Mesenteric fat pad (tissue), 1 donor: ENCODE data around the gene TRPM8. TPM values are rescaled to one million over a fixed set of nuclear protein-coding genes. Genes with fewer than 3 reads are reported as not detected.
"Not testable (repeated sequence)": the region's sequence is repeated elsewhere in the genome, so short reads cannot be mapped to it uniquely, and the experiment has no call there.

Source experiments
- DNase-seq: peaks from one replicate; pipeline ENCODE4 v3.0.0-alpha.2; 2020; ENCODE audit warnings: low spot score
- long read RNA-seq: library from polyadenylated mRNA; unstranded; transcript quantifications from one replicate; pipeline ENCODE4 v2.0.0, GENCODE V29; 2020
- total RNA-seq: library from RNA; stranded (reverse); fragmentation: NEBNext Ultra II Directional; extraction: Animal tissue kit (Norgen Biotek cat#: 25700); gene quantifications from one replicate; pipeline ENCODE4 v1.2.1, GENCODE V29; 2021
- donor health status: DM: yes; HTN: yes; CAD: no.

Gene TRPM8
- total RNA-seq, result not detected
- long read RNA-seq, result 0 reads

GRCh38 chr2:233917116-233917515 is at the start of gene TRPM8:
TRPM8 (plus strand) TSS chr2:233917373; CDS start chr2:233926538, 9,165 bp downstream.
- no peak for DNase-seq

GRCh38 chr2:233867993-233868532 is 49.1 kb upstream of the TRPM8 start, which contains the start of gene MSL3B:
MSL3B (minus strand) TSS chr2:233868386.
- no peak for DNase-seq

- no peak for DNase-seq
Observed at GRCh38 chr2:233871432-233871831, 45.7 kb upstream of the TRPM8 start.

GRCh38 chr2:233872125-233872524 is 45.0 kb upstream of the TRPM8 start:
- not testable (repeated sequence) for DNase-seq

GRCh38 chr2:233882353-233882752 is 34.8 kb upstream of the TRPM8 start:
- no peak for DNase-seq

GRCh38 chr2:233892793-233893192 is 24.4 kb upstream of the TRPM8 start:
- no peak for DNase-seq

- not testable (repeated sequence) for DNase-seq
Observed at GRCh38 chr2:233896253-233896652, 20.9 kb upstream of the TRPM8 start.

GRCh38 chr2:233901367-233901766 is 15.8 kb upstream of the TRPM8 start:
- DNase-seq, result no peak

GRCh38 chr2:233901884-233902283 is 15.3 kb upstream of the TRPM8 start:
- DNase-seq, result no peak

- no peak for DNase-seq
Observed at GRCh38 chr2:233905945-233906344, 11.2 kb upstream of the TRPM8 start.

- DNase-seq, result no peak
Observed at GRCh38 chr2:233907627-233908026, 9.5 kb upstream of the TRPM8 start.

GRCh38 chr2:233912691-233913423 is 4.3 kb upstream of the TRPM8 start:
- DNase-seq, result no peak

- no peak for DNase-seq
Observed at GRCh38 chr2:233915128-233915527, 2.0 kb upstream of the TRPM8 start.

GRCh38 chr2:233919319-233919718 is 2.1 kb downstream of the TRPM8 start:
- no peak for DNase-seq

- DNase-seq, result no peak
Observed at GRCh38 chr2:233919938-233920337, 2.8 kb downstream of the TRPM8 start.

- DNase-seq, result no peak
Observed at GRCh38 chr2:233922471-233922870, 5.3 kb downstream of the TRPM8 start.

- DNase-seq, result no peak
Observed at GRCh38 chr2:233925402-233925801, 8.2 kb downstream of the TRPM8 start.

- DNase-seq, result no peak
Observed at GRCh38 chr2:233926806-233927205, 9.6 kb downstream of the TRPM8 start.

- DNase-seq, result no peak
Observed at GRCh38 chr2:233928594-233929351, 11.6 kb downstream of the TRPM8 start.

GRCh38 chr2:233929352-233930022 is 12.3 kb downstream of the TRPM8 start:
- no peak for DNase-seq

- DNase-seq, result no peak
Observed at GRCh38 chr2:233934524-233934923, 17.4 kb downstream of the TRPM8 start.

GRCh38 chr2:233935426-233935825 is 18.3 kb downstream of the TRPM8 start:
- DNase-seq, result no peak
